ENCODE results near the gene BORCS5. TPM values are rescaled to one million over a fixed set of nuclear protein-coding genes. Genes with fewer than 3 reads are reported as not detected.

BORCS5 gene
- total RNA-seq, 1 experiment from 2014 or later: 25.7 TPM

DNA sequence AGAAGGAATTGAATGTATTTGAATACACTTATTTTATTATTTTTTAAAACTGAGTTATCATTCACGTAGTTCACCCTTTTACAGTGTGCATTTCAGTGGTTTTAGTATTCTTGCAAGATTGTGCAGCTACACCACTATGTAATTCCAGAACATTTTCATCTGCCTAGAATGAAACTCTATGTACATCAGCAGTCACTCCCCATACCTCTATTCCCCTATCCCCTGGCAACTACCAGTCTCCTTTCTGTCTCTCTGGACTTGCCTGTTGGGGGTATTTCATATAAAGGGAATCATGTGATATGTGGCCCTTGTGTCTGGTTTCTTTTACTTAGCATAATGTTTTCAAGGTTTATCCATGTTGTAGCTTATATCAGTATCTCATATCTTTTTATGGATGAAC is 96.8 kb downstream of the BORCS5 start:
- no peak overlapping the region for H3K27ac Mint-ChIP-seq (ENCODE audit: unreplicated experiment)
- intact Hi-C loops (cut with micrococcal nuclease; ENCODE audit: unreplicated experiment): loop anchor here (5.0 kb wide), 1 partner anchor 109 kb away; the partner anchor contains the start of gene DUSP16
- peaks cover 8% of the 10 kb centered on the region for H3K36me3 Mint-ChIP-seq (ENCODE audit: insufficient read depth, unreplicated experiment)
- DNase-seq: no peak
- ChIA-PET CTCF (no interaction called here), POLR2A (no interaction called here)
- H3K27me3 Mint-ChIP-seq (ENCODE audit: insufficient read depth, unreplicated experiment): no peaks in the 10 kb centered on the region
- H3K4me1 ChIP-seq: peaks cover 25% of the 10 kb centered on the region
- H3K4me3 ChIP-seq (ENCODE audit: low read depth, low read length): no peak overlapping the region
- peaks cover 21% of the 10 kb centered on the region for H3K4me1 Mint-ChIP-seq (ENCODE audit: low read depth, unreplicated experiment)
- H3K36me3 ChIP-seq (ENCODE audit: control insufficient read depth, insufficient read depth, low read length): no peaks in the 10 kb centered on the region
- no peaks in the 10 kb centered on the region for H3K9me3 ChIP-seq
- no TSS peak for BruUV-seq (replicated peaks)
- no peaks in the 10 kb centered on the region for H3K27me3 ChIP-seq (replicated peaks; ENCODE audit: control insufficient read depth, insufficient read depth, low read length)
- H3K4me3 Mint-ChIP-seq (ENCODE audit: unreplicated experiment): no peak overlapping the region
- TF ChIP-seq, protein P1, sequence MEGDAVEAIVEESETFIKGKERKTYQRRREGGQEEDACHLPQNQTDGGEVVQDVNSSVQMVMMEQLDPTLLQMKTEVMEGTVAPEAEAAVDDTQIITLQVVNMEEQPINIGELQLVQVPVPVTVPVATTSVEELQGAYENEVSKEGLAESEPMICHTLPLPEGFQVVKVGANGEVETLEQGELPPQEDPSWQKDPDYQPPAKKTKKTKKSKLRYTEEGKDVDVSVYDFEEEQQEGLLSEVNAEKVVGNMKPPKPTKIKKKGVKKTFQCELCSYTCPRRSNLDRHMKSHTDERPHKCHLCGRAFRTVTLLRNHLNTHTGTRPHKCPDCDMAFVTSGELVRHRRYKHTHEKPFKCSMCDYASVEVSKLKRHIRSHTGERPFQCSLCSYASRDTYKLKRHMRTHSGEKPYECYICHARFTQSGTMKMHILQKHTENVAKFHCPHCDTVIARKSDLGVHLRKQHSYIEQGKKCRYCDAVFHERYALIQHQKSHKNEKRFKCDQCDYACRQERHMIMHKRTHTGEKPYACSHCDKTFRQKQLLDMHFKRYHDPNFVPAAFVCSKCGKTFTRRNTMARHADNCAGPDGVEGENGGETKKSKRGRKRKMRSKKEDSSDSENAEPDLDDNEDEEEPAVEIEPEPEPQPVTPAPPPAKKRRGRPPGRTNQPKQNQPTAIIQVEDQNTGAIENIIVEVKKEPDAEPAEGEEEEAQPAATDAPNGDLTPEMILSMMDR (IDR thresholded peaks at IDR 0.05; ENCODE audit: insufficient read depth in 1 of 2, low read depth in 1 of 2, low read length in 1 of 2, severe bottlenecking in 1 of 2, unreplicated experiment in 1 of 2): no peak
- no peaks in the 10 kb centered on the region for H3K9me3 Mint-ChIP-seq (ENCODE audit: unreplicated experiment)

DNA sequence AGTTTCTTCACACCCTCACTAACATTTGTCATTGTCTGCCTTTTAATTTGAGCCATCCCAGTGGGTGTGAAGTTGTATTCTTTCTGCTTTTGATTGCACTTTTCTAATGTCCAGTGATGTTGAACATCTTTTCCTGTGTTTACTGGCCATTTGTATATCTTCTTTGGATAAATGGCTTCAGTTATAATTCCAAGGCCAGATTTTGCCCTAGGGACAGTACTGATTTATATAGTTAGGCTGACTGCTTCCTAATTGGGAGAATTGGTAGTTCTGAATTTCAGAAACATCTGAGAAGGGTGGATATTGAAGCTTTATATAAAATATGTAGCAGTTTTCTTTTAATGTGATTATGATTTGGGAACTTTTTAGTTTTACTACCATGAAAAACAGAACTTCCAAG is 97.4 kb downstream of the BORCS5 start:
- TF ChIP-seq, protein P1 (IDR thresholded peaks at IDR 0.05; ENCODE audit: insufficient read depth in 1 of 2, low read depth in 1 of 2, low read length in 1 of 2, severe bottlenecking in 1 of 2, unreplicated experiment in 1 of 2): no peak
- Mint-ChIP-seq H3K9me3 (ENCODE audit: unreplicated experiment) (no peaks in the 10 kb centered on the region), H3K27ac (ENCODE audit: unreplicated experiment) (no peak overlapping the region), H3K4me3 (ENCODE audit: unreplicated experiment) (no peak overlapping the region), H3K4me1 (ENCODE audit: low read depth, unreplicated experiment) (peaks cover 14% of the 10 kb centered on the region), H3K27me3 (ENCODE audit: insufficient read depth, unreplicated experiment) (no peaks in the 10 kb centered on the region), H3K36me3 (ENCODE audit: insufficient read depth, unreplicated experiment) (peaks cover 6% of the 10 kb centered on the region)
- DNase-seq: no peak
- no peaks in the 10 kb centered on the region for H3K36me3 ChIP-seq (ENCODE audit: control insufficient read depth, insufficient read depth, low read length)
- ChIA-PET CTCF (no interaction called here), POLR2A (no interaction called here)
- BruUV-seq (replicated peaks): no TSS peak
- H3K9me3 ChIP-seq: no peaks in the 10 kb centered on the region
- no peak overlapping the region for H3K4me3 ChIP-seq (ENCODE audit: low read depth, low read length)
- peaks cover 21% of the 10 kb centered on the region for H3K4me1 ChIP-seq
- intact Hi-C loops (cut with micrococcal nuclease; ENCODE audit: unreplicated experiment): loop anchor here (5.0 kb wide), 1 partner anchor 108 kb away; the partner anchor contains the start of gene DUSP16
- no peaks in the 10 kb centered on the region for H3K27me3 ChIP-seq (replicated peaks; ENCODE audit: control insufficient read depth, insufficient read depth, low read length)

DNA sequence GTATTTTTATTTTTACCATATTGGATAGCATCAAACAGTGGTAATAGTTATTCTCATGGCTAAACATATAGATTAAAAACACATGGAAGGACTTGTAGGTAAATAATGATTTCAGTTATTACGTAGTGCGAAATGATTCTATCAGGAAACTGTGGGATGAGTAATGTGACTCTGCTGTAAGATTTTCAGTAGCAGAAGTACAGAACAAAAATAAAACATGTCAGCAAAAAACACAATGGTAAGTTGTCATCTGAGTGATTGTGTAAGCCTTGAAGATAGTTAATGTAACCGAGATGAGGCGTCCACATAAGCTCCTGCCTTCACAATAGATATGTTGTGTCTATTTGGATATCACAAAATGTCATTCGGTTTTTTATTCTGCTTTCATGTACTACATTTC is 99.8 kb downstream of the BORCS5 start:
- TF ChIP-seq, protein P1 (IDR thresholded peaks at IDR 0.05; ENCODE audit: insufficient read depth in 1 of 2, low read depth in 1 of 2, low read length in 1 of 2, severe bottlenecking in 1 of 2, unreplicated experiment in 1 of 2): no peak
- peaks cover 22% of the 10 kb centered on the region for H3K4me1 Mint-ChIP-seq (ENCODE audit: low read depth, unreplicated experiment)
- BruUV-seq (replicated peaks): no TSS peak
- H3K9me3 ChIP-seq: no peaks in the 10 kb centered on the region
- no peak overlapping the region for H3K4me3 ChIP-seq (ENCODE audit: low read depth, low read length)
- intact Hi-C loops (cut with micrococcal nuclease; ENCODE audit: unreplicated experiment): no loop called here
- no peaks in the 10 kb centered on the region for H3K9me3 Mint-ChIP-seq (ENCODE audit: unreplicated experiment)
- H3K4me3 Mint-ChIP-seq (ENCODE audit: unreplicated experiment): no peak overlapping the region
- H3K36me3 Mint-ChIP-seq (ENCODE audit: insufficient read depth, unreplicated experiment): no peaks in the 10 kb centered on the region
- H3K4me1 ChIP-seq: no peaks in the 10 kb centered on the region; the same call in 1 of the 2 replicates
- CTCF ChIA-PET: no interaction called here
- H3K27ac Mint-ChIP-seq (ENCODE audit: unreplicated experiment): no peak overlapping the region
- DNase-seq: no peak
- POLR2A ChIA-PET: no interaction called here
- H3K27me3 ChIP-seq (replicated peaks; ENCODE audit: control insufficient read depth, insufficient read depth, low read length): no peaks in the 10 kb centered on the region
- no peaks in the 10 kb centered on the region for H3K36me3 ChIP-seq (ENCODE audit: control insufficient read depth, insufficient read depth, low read length)
- H3K27me3 Mint-ChIP-seq (ENCODE audit: insufficient read depth, unreplicated experiment): no peaks in the 10 kb centered on the region

Measured in Caco-2 (cell line).